MCF 10A (cell line): Measurements from ENCODE around the gene TAPBPL. TPM values are rescaled to one million over a fixed set of nuclear protein-coding genes. Genes with fewer than 3 reads are reported as not detected.
"Not testable (repeated sequence)": the region's sequence is repeated elsewhere in the genome, so short reads cannot be mapped to it uniquely, and the experiment has no call there.

Source experiments
- BruUV-seq: library from RNA; stranded (reverse); fragments of 400-500 nt; replicated peaks from 2 replicates; lab custom pipeline; 2021; lab: Mats Ljungman, UMichigan
- CTCF ChIA-PET: fragments of 300-600 bp; sonication (Branson Sonifier 250); formaldehyde crosslinking; extraction: SDS; loops from one replicate; lab custom pipeline; 2021; ENCODE audit warnings: antibody characterized with exemption, inconsistent platforms; lab: Yijun Ruan, JAX
- POLR2A ChIA-PET: fragments of 300-600, 350-650 bp; sonication (Branson Sonifier 250); formaldehyde crosslinking; extraction: SDS; loops from one replicate; lab custom pipeline; 2020; ENCODE audit warnings: antibody characterized with exemption, inconsistent platforms; lab: Yijun Ruan, JAX
- DNase-seq: peaks from one replicate; pipeline ENCODE4 v3.0.0-alpha.2; 2018; ENCODE audit not compliant: unreplicated experiment
- H3K27ac Mint-ChIP-seq: one replicate; pipeline ENCODE4 v1.8.0; 2022; ENCODE audit warnings: mild to moderate bottlenecking, low read depth, mixed read lengths; ENCODE audit not compliant: unreplicated experiment
- H3K27me3 Mint-ChIP-seq: one replicate; pipeline ENCODE4 v1.8.0; 2022; ENCODE audit warnings: mixed read lengths; ENCODE audit not compliant: insufficient read depth, unreplicated experiment
- H3K36me3 Mint-ChIP-seq: one replicate; pipeline ENCODE4 v1.8.0; 2022; ENCODE audit warnings: mild to moderate bottlenecking, moderate library complexity, mixed read lengths; ENCODE audit not compliant: insufficient read depth, unreplicated experiment
- H3K4me1 Mint-ChIP-seq: one replicate; pipeline ENCODE4 v1.8.0; 2022; ENCODE audit warnings: mixed read lengths; ENCODE audit not compliant: insufficient read depth, unreplicated experiment
- H3K4me3 Mint-ChIP-seq: one replicate; pipeline ENCODE4 v1.8.0; 2022; ENCODE audit warnings: mild to moderate bottlenecking, moderate library complexity, mixed read lengths; ENCODE audit not compliant: unreplicated experiment
- H3K9me3 Mint-ChIP-seq: one replicate; pipeline ENCODE4 v1.8.0; 2022; ENCODE audit warnings: mixed read lengths; ENCODE audit not compliant: unreplicated experiment
- intact Hi-C: fragments of 100-400 bp; cut with micrococcal nuclease; formaldehyde crosslinking; loops from 2 replicates; pipeline ENCODE4 v1.14.1; 2022
- total RNA-seq: library from RNA; stranded (reverse); gene quantifications from 2 replicates; pipeline ENCODE4 v1.2.3, GENCODE V29; 2022
- TF ChIP-seq, protein P1 (sequence below): fragments of 200-600 bp; IDR thresholded peaks from one replicate; pipeline ENCODE4 v1.8.0; 2022; ENCODE audit warnings: antibody characterized with exemption, mild to moderate bottlenecking; ENCODE audit not compliant: unreplicated experiment

The TAPBPL gene
- total RNA-seq, 1 experiment from 2014 or later: 8.1 TPM

GRCh38 chr12:6467571-6468282 lies 15.9 kb downstream of the TAPBPL start:
- not testable (repeated sequence) for DNase-seq, H3K4me3 Mint-ChIP-seq, BruUV-seq, H3K27ac Mint-ChIP-seq, H3K27me3 Mint-ChIP-seq, H3K9me3 Mint-ChIP-seq
- ChIA-PET POLR2A (interaction anchor here (0.9 to 1.5 kb wide), 3 partner anchors 16 to 44 kb away, joined by 3 to 6 read pairs (median 4); partner anchors contain the start of genes MRPL51 and TAPBPL), CTCF (interaction anchor here (0.6 to 2.8 kb wide), 8 partner anchors 24 to 472 kb away, joined by 3 to 12 read pairs (median 3); no protein-coding TSS in a partner anchor)
- intact Hi-C loops: loop anchor here (5.0 to 10.0 kb wide), 3 partner anchors 130 to 480 kb away; no protein-coding TSS in a partner anchor
- peaks cover 13% of the 10 kb centered on the region for H3K4me1 Mint-ChIP-seq
- H3K36me3 Mint-ChIP-seq: peaks cover 30% of the 10 kb centered on the region

GRCh38 chr12:6468283-6468575 lies 16.4 kb downstream of the TAPBPL start:
- Mint-ChIP-seq H3K27me3 (no peaks in the 10 kb centered on the region), H3K27ac (no peak overlapping the region), H3K4me1 (peaks cover 13% of the 10 kb centered on the region), H3K36me3 (peaks cover 29% of the 10 kb centered on the region), H3K4me3 (no peak overlapping the region), H3K9me3 (no peaks in the 10 kb centered on the region)
- intact Hi-C loops: loop anchor here (5.0 to 10.0 kb wide), 3 partner anchors 131 to 481 kb away; no protein-coding TSS in a partner anchor
- TF ChIP-seq, protein P1, sequence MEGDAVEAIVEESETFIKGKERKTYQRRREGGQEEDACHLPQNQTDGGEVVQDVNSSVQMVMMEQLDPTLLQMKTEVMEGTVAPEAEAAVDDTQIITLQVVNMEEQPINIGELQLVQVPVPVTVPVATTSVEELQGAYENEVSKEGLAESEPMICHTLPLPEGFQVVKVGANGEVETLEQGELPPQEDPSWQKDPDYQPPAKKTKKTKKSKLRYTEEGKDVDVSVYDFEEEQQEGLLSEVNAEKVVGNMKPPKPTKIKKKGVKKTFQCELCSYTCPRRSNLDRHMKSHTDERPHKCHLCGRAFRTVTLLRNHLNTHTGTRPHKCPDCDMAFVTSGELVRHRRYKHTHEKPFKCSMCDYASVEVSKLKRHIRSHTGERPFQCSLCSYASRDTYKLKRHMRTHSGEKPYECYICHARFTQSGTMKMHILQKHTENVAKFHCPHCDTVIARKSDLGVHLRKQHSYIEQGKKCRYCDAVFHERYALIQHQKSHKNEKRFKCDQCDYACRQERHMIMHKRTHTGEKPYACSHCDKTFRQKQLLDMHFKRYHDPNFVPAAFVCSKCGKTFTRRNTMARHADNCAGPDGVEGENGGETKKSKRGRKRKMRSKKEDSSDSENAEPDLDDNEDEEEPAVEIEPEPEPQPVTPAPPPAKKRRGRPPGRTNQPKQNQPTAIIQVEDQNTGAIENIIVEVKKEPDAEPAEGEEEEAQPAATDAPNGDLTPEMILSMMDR: no peak
- ChIA-PET POLR2A (interaction anchor here (0.9 to 4.2 kb wide), 4 partner anchors 17 to 93 kb away, joined by 3 to 28 read pairs (median 5); partner anchors contain the start of genes MRPL51, SCNN1A and TAPBPL), CTCF (interaction anchor here (0.5 to 2.8 kb wide), 9 partner anchors 24 to 473 kb away, joined by 3 to 12 read pairs (median 3); no protein-coding TSS in a partner anchor)
- no TSS peak for BruUV-seq
- peak; percentile 59 for DNase-seq

DNA sequence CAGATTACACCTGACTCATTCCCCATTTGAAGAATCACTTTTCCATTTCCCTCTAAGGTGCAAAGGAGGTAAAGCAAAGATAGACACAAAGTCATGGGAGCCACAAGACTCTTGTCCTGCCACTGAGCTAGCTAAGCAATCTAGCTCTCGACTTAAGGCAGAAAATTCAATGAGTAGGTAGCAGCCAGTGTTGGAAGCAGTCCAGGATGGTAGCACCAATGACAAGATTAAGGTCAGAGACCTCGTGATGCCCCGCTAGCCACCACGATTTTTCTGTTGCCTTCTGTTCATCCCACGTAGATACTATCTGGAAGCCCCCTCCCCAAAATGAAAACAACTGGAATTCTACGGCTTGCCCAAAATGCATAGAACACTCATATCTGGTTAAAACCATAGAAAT lies 17.2 kb downstream of the TAPBPL start:
- peaks cover 13% of the 10 kb centered on the region for H3K4me1 Mint-ChIP-seq
- intact Hi-C loops: loop anchor here (5.0 to 10.0 kb wide), 3 partner anchors 132 to 482 kb away; no protein-coding TSS in a partner anchor
- no peaks in the 10 kb centered on the region for H3K9me3 Mint-ChIP-seq
- TF ChIP-seq, protein P1: no peak
- H3K27me3 Mint-ChIP-seq: no peaks in the 10 kb centered on the region
- no peak overlapping the region for H3K27ac Mint-ChIP-seq
- ChIA-PET CTCF (interaction anchor here (0.6 to 2.8 kb wide), 4 partner anchors 44 to 409 kb away, joined by 3 to 12 read pairs (median 4); no protein-coding TSS in a partner anchor), POLR2A (interaction anchor here (1.5 to 4.2 kb wide), 5 partner anchors 17 to 94 kb away, joined by 6 to 59 read pairs (median 33); partner anchors contain the start of genes MRPL51, SCNN1A and TAPBPL)
- H3K36me3 Mint-ChIP-seq: peaks cover 26% of the 10 kb centered on the region
- H3K4me3 Mint-ChIP-seq: no peak overlapping the region
- no peak for DNase-seq
- BruUV-seq: no TSS peak

GRCh38 chr12:6469609-6470374 lies 17.9 kb downstream of the TAPBPL start:
- CTCF ChIA-PET: interaction anchor here (0.6 to 3.3 kb wide), 9 partner anchors 17 to 409 kb away, joined by 3 to 18 read pairs (median 3); no protein-coding TSS in a partner anchor
- intact Hi-C loops: loop anchor here (2.0 to 10.0 kb wide), 4 partner anchors 65 to 482 kb away; partner anchors contain the start of gene GAPDH

More at GRCh38 chr12:6469609-6470374, 17.9 kb downstream of the TAPBPL start:
- TF ChIP-seq, protein P1: no peak
- Mint-ChIP-seq H3K36me3 (peaks cover 21% of the 10 kb centered on the region), H3K4me3 (peak overlapping the region; percentile 72), H3K9me3 (no peaks in the 10 kb centered on the region), H3K4me1 (peaks cover 13% of the 10 kb centered on the region), H3K27ac (peak overlapping the region; percentile 87), H3K27me3 (no peaks in the 10 kb centered on the region)
- TSS peak; percentile 49 for BruUV-seq
- DNase-seq: no peak
- POLR2A ChIA-PET: interaction anchor here (0.7 to 4.3 kb wide), 27 partner anchors 9 to 493 kb away, joined by 3 to 59 read pairs (median 4); partner anchors contain the start of genes GAPDH, LTBR, MRPL51 and SCNN1A
